Breast epithelium (tissue), 3 donors: Measurements from ENCODE around the gene IL22RA1.

ENCODE experiments used
- POLR2AphosphoS5 ChIP-seq, 3 donors: sonication (generic); formaldehyde crosslinking; IDR thresholded peaks; one replicate each; pipeline ENCODE4 v1.6.1; 2017; ENCODE audit warnings: antibody characterized with exemption in 3 of 3
- TF ChIP-seq, protein P1 (sequence below), 3 donors: fragments of 450-650 bp; IDR thresholded peaks; one replicate each; pipeline ENCODE4 v1.5.1; 2016 to 2017; ENCODE audit warnings: antibody characterized with exemption in 3 of 3, mild to moderate bottlenecking in 3 of 3, moderate library complexity in 3 of 3

- TF ChIP-seq, protein P1, sequence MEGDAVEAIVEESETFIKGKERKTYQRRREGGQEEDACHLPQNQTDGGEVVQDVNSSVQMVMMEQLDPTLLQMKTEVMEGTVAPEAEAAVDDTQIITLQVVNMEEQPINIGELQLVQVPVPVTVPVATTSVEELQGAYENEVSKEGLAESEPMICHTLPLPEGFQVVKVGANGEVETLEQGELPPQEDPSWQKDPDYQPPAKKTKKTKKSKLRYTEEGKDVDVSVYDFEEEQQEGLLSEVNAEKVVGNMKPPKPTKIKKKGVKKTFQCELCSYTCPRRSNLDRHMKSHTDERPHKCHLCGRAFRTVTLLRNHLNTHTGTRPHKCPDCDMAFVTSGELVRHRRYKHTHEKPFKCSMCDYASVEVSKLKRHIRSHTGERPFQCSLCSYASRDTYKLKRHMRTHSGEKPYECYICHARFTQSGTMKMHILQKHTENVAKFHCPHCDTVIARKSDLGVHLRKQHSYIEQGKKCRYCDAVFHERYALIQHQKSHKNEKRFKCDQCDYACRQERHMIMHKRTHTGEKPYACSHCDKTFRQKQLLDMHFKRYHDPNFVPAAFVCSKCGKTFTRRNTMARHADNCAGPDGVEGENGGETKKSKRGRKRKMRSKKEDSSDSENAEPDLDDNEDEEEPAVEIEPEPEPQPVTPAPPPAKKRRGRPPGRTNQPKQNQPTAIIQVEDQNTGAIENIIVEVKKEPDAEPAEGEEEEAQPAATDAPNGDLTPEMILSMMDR (IDR thresholded peaks at IDR 0.05), result no peak
- TF ChIP-seq POLR2AphosphoS5 (IDR thresholded peaks at IDR 0.05), result no peak
These were observed 22.0 kb downstream of the IL22RA1 start for GRCh38 chr1:24120965-24121364.
